Measurements from ENCODE around the gene CTNNA1. TPM values are rescaled to one million over a fixed set of nuclear protein-coding genes. Genes with fewer than 3 reads are reported as not detected.
A peak's percentile ranks its signal among the peaks of the same experiment; 100 is the strongest.
"Not testable (repeated sequence)": the region's sequence is repeated elsewhere in the genome, so short reads cannot be mapped to it uniquely, and the experiment has no call there.

Gene CTNNA1, protein sequence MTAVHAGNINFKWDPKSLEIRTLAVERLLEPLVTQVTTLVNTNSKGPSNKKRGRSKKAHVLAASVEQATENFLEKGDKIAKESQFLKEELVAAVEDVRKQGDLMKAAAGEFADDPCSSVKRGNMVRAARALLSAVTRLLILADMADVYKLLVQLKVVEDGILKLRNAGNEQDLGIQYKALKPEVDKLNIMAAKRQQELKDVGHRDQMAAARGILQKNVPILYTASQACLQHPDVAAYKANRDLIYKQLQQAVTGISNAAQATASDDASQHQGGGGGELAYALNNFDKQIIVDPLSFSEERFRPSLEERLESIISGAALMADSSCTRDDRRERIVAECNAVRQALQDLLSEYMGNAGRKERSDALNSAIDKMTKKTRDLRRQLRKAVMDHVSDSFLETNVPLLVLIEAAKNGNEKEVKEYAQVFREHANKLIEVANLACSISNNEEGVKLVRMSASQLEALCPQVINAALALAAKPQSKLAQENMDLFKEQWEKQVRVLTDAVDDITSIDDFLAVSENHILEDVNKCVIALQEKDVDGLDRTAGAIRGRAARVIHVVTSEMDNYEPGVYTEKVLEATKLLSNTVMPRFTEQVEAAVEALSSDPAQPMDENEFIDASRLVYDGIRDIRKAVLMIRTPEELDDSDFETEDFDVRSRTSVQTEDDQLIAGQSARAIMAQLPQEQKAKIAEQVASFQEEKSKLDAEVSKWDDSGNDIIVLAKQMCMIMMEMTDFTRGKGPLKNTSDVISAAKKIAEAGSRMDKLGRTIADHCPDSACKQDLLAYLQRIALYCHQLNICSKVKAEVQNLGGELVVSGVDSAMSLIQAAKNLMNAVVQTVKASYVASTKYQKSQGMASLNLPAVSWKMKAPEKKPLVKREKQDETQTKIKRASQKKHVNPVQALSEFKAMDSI
- total RNA-seq (2014; rRNA removed; shearing (Covaris generic)) = 393 TPM in 2 replicates
- polyA plus RNA-seq (2016; fragmentation: Nextera tagmentation; extraction: Ambion mirVana) = 194 and 195 TPM in 2 replicates

GRCh38 chr5:138752951-138753793 lies at the start of gene CTNNA1:
CTNNA1 (plus strand) TSS chr5:138753425; CDS start chr5:138781925, 28,500 bp downstream.
- in situ Hi-C loops (cut with MboI) = no loop called here
- H3K4me1 ChIP-seq (ENCODE audit: insufficient read depth) = peaks cover 16% of the 10 kb centered on the region
- peak within 1 kb of the TSS; percentile 89 for H3K4me2 ChIP-seq (ENCODE audit: unreplicated experiment)
- peak within 1 kb of the TSS; percentile 96 for H3K9ac ChIP-seq
- H3F3A ChIP-seq (ENCODE audit: insufficient read depth) = peaks cover 11% of the 10 kb centered on the region
- 1% methylated on average over 32 to 91 of the region's 102 CpGs for WGBS, 2 experiments (ENCODE audit: low coverage in 1 of 2, low lambda C conversion rate in 2 of 2, missing lambda C conversion rate in 2 of 2)
- H3K36me3 ChIP-seq (ENCODE audit: low read depth) = peaks cover 4% of the 10 kb centered on the region; the same call in 1 of the 2 replicates
- peak within 1 kb of the TSS; percentile 96 for H3K4me3 ChIP-seq
- TF ChIP-seq EZH2phosphoT487 (IDR thresholded peaks at IDR 0.05; ENCODE audit: insufficient read depth, low read depth) (no peak), EZH2 (IDR thresholded peaks at IDR 0.05; ENCODE audit: insufficient read depth, poor library complexity, severe bottlenecking) (no peak)
- peak; percentile 78 for DNase-seq
- H2AFZ ChIP-seq = peak within 1 kb of the TSS; percentile 66
- peaks cover 47% of the 10 kb centered on the region for H3K79me2 ChIP-seq (ENCODE audit: insufficient read depth)
- peak within 1 kb of the TSS; percentile 96 for H3K27ac ChIP-seq
- H3K27me3 ChIP-seq (replicated peaks; ENCODE audit: insufficient read depth) = no peaks in the 10 kb centered on the region
- H4K20me1 ChIP-seq (ENCODE audit: insufficient read depth) = 0 out of 2 replicates have a peak, but pooled peaks cover 4% of the 10 kb centered on the region
- no peaks in the 10 kb centered on the region for H3K9me3 ChIP-seq (ENCODE audit: low read depth)
- H3K9me2 ChIP-seq (ENCODE audit: insufficient read depth) = no peaks in the 10 kb centered on the region

DNA sequence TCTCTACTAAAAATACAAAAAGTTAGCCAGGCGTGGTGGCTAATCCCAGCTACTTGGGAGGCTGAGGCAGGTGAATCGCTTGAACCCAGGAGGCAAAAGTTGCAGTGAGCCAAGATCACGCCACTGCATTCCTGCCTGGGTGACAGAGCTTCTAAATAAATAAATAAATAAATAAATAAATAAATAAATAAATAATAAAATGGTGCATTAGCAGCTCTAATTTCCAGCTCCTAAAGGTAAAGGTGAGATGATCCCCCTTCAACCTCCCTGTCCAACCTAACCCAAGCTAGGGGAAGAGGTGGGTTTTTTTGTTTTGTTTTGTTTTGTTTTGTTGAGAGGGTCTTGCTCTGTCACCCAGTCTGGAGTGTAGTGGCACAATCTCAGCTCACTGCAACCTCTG lies 49.4 kb upstream of the CTNNA1 start:
- H3K27me3 ChIP-seq (replicated peaks; ENCODE audit: insufficient read depth); H3K4me3 ChIP-seq; H3K9me2 ChIP-seq (ENCODE audit: insufficient read depth); H3K27ac ChIP-seq; H3K79me2 ChIP-seq (ENCODE audit: insufficient read depth); H3F3A ChIP-seq (ENCODE audit: insufficient read depth); H4K20me1 ChIP-seq (ENCODE audit: insufficient read depth); H3K9ac ChIP-seq; H3K9me3 ChIP-seq (ENCODE audit: low read depth); H3K36me3 ChIP-seq (ENCODE audit: low read depth); DNase-seq; in situ Hi-C loops (cut with MboI); H3K4me2 ChIP-seq (ENCODE audit: unreplicated experiment); H2AFZ ChIP-seq: not testable (repeated sequence)
- 89% methylated on average over 3 of the region's 3 CpGs for WGBS, 2 experiments (ENCODE audit: low coverage in 1 of 2, low lambda C conversion rate in 2 of 2, missing lambda C conversion rate in 2 of 2)
- H3K4me1 ChIP-seq (ENCODE audit: insufficient read depth) = peaks cover 10% of the 10 kb centered on the region

- Histone ChIP-seq H3K9ac (no peak overlapping the region), H3K27me3 (replicated peaks; ENCODE audit: insufficient read depth) (no peaks in the 10 kb centered on the region), H3K9me3 (ENCODE audit: low read depth) (no peaks in the 10 kb centered on the region), H3F3A (ENCODE audit: insufficient read depth) (peaks cover 5% of the 10 kb centered on the region; the same call in 1 of the 2 replicates), H3K36me3 (ENCODE audit: low read depth) (no peaks in the 10 kb centered on the region), H3K9me2 (ENCODE audit: insufficient read depth) (no peaks in the 10 kb centered on the region), H3K27ac (no peak overlapping the region), H3K4me3 (no peak overlapping the region), H3K4me2 (ENCODE audit: unreplicated experiment) (no peak overlapping the region), H3K79me2 (ENCODE audit: insufficient read depth) (no peaks in the 10 kb centered on the region), H2AFZ (no peak overlapping the region), H4K20me1 (ENCODE audit: insufficient read depth) (no peaks in the 10 kb centered on the region), H3K4me1 (ENCODE audit: insufficient read depth) (peaks cover 10% of the 10 kb centered on the region)
- no peak for DNase-seq
- in situ Hi-C loops (cut with MboI) = no loop called here
- 45 to 63% methylated on average over 3 of the region's 3 CpGs for WGBS, 2 experiments (ENCODE audit: low coverage in 1 of 2, low lambda C conversion rate in 2 of 2, missing lambda C conversion rate in 2 of 2)
- no peak for TF ChIP-seq EZH2 (IDR thresholded peaks at IDR 0.05; ENCODE audit: insufficient read depth, poor library complexity, severe bottlenecking)
- no peak for TF ChIP-seq EZH2phosphoT487 (IDR thresholded peaks at IDR 0.05; ENCODE audit: insufficient read depth, low read depth)
Observed at GRCh38 chr5:138705007-138705406, 48.2 kb upstream of the CTNNA1 start.

- peaks cover 10% of the 10 kb centered on the region for H3K4me1 ChIP-seq (ENCODE audit: insufficient read depth)
- H3K79me2 ChIP-seq (ENCODE audit: insufficient read depth) = no peaks in the 10 kb centered on the region
- no peaks in the 10 kb centered on the region for H4K20me1 ChIP-seq (ENCODE audit: insufficient read depth)
- 38 to 45% methylated on average over 1 of the region's 1 CpG for WGBS, 2 experiments (ENCODE audit: low coverage in 1 of 2, low lambda C conversion rate in 2 of 2, missing lambda C conversion rate in 2 of 2)
- peaks cover 5% of the 10 kb centered on the region; the same call in 1 of the 2 replicates for H3F3A ChIP-seq (ENCODE audit: insufficient read depth)
- in situ Hi-C loops (cut with MboI) = no loop called here
- no peak for DNase-seq
- no peak overlapping the region for H3K9ac ChIP-seq
- no peaks in the 10 kb centered on the region for H3K27me3 ChIP-seq (replicated peaks; ENCODE audit: insufficient read depth)
- no peak overlapping the region for H3K4me3 ChIP-seq
- TF ChIP-seq EZH2phosphoT487 (IDR thresholded peaks at IDR 0.05; ENCODE audit: insufficient read depth, low read depth) = no peak
- TF ChIP-seq EZH2 (IDR thresholded peaks at IDR 0.05; ENCODE audit: insufficient read depth, poor library complexity, severe bottlenecking) = no peak
- no peaks in the 10 kb centered on the region for H3K36me3 ChIP-seq (ENCODE audit: low read depth)
- H3K4me2 ChIP-seq (ENCODE audit: unreplicated experiment) = no peak overlapping the region
- H3K9me2 ChIP-seq (ENCODE audit: insufficient read depth) = no peaks in the 10 kb centered on the region
- H2AFZ ChIP-seq = no peak overlapping the region
- no peaks in the 10 kb centered on the region for H3K9me3 ChIP-seq (ENCODE audit: low read depth)
- H3K27ac ChIP-seq = no peak overlapping the region
Observed at GRCh38 chr5:138705567-138705966, 47.7 kb upstream of the CTNNA1 start.
